ENCODE data around the gene ZNF337.

- no peak for TF ChIP-seq MAX (IDR thresholded peaks at IDR 0.05; ENCODE audit: insufficient read depth, insufficient read length)
- TF ChIP-seq POLR2AphosphoS5 (IDR thresholded peaks at IDR 0.05; ENCODE audit: insufficient read depth, low read depth, low read length) = no peak
- no peak for TF ChIP-seq CTCF (IDR thresholded peaks at IDR 0.05; ENCODE audit: extremely low read depth in 1 of 2, insufficient read depth in 1 of 2, low read depth in 1 of 2, low read length in 2 of 2)
- TF ChIP-seq POLR2A (IDR thresholded peaks at IDR 0.05; ENCODE audit: low read depth, low read length) = no peak
- no peak for TF ChIP-seq MYC (IDR thresholded peaks at IDR 0.05; ENCODE audit: low read depth, low read length)
These were observed 23.9 kb downstream of the ZNF337 start for GRCh38 chr20:25672659-25673235.

Measured in endothelial cell of umbilical vein (primary cell).